OCI-LY1 (cell line): ENCODE data around the gene ANKRD10.

Experiments used
- H2AFZ ChIP-seq: fragments of 200-600 bp; sonication (generic), shearing (Covaris generic); 2 replicates; pipeline ENCODE4 v1.6.0; 2014; ENCODE audit warnings: antibody characterized with exemption, mild to moderate bottlenecking, low read length
- H3F3A ChIP-seq: fragments of 200-600 bp; sonication (generic), shearing (Covaris generic); 2 replicates; pipeline ENCODE4 v1.6.0; 2014; ENCODE audit warnings: mild to moderate bottlenecking, antibody characterized with exemption, low read length, moderate library complexity; ENCODE audit not compliant: insufficient read depth
- H3K27ac ChIP-seq: fragments of 200-600 bp; sonication (generic); 2 replicates; pipeline ENCODE4 v1.5.1; 2014; ENCODE audit warnings: low read length, mixed run types, mild to moderate bottlenecking, low read depth; ENCODE audit not compliant: poor library complexity, severe bottlenecking
- H3K27me3 ChIP-seq: fragments of 200-600 bp; sonication (generic); 2 replicates; pipeline ENCODE4 v1.6.0; 2014; ENCODE audit warnings: antibody characterized with exemption, mild to moderate bottlenecking, low read length, moderate library complexity; ENCODE audit not compliant: insufficient read depth
- H3K36me3 ChIP-seq: fragments of 200-600 bp; sonication (generic); 2 replicates; pipeline ENCODE4 v1.6.1; 2014; ENCODE audit warnings: mild to moderate bottlenecking, antibody characterized with exemption, low read length, moderate library complexity, mixed read lengths; ENCODE audit not compliant: insufficient read depth
- H3K4me1 ChIP-seq: fragments of 200-600 bp; sonication (generic); 2 replicates; pipeline ENCODE4 v1.5.1; 2014; ENCODE audit warnings: mild to moderate bottlenecking, low read length, moderate library complexity; ENCODE audit not compliant: insufficient read depth, severe bottlenecking
- H3K4me2 ChIP-seq: fragments of 200-600 bp; sonication (generic), shearing (Covaris generic); 2 replicates; pipeline ENCODE4 v1.6.1; 2014; ENCODE audit warnings: low read length
- H3K4me3 ChIP-seq: fragments of 200-600 bp; sonication (generic); 2 replicates; pipeline ENCODE4 v1.5.1; 2014; ENCODE audit warnings: low read length, low read depth, mild to moderate bottlenecking, mixed read lengths; ENCODE audit not compliant: poor library complexity, severe bottlenecking
- H3K79me2 ChIP-seq: fragments of 200-600 bp; shearing (Covaris generic); 2 replicates; pipeline ENCODE4 v1.6.1; 2016; ENCODE audit warnings: mixed run types, low read length, mixed read lengths; ENCODE audit not compliant: insufficient read depth
- H3K9ac ChIP-seq: fragments of 200-600 bp; sonication (generic), shearing (Covaris generic); 2 replicates; pipeline ENCODE4 v1.6.1; 2014; ENCODE audit warnings: mild to moderate bottlenecking, low read length, mixed read lengths
- H3K9me2 ChIP-seq: fragments of 200-600 bp; sonication (generic), shearing (Covaris generic); 2 replicates; pipeline ENCODE4 v1.6.1; 2014; ENCODE audit warnings: low read depth, mild to moderate bottlenecking, low read length, mixed read lengths
- H3K9me3 ChIP-seq: fragments of 200-600 bp; shearing (Covaris generic); 2 replicates; pipeline ENCODE4 v1.6.1; 2014; ENCODE audit warnings: low read length, mixed read lengths
- H4K20me1 ChIP-seq: fragments of 200-600 bp; sonication (generic), shearing (Covaris generic); 2 replicates; pipeline ENCODE4 v1.6.0; 2016; ENCODE audit warnings: mild to moderate bottlenecking, low read length; ENCODE audit not compliant: insufficient read depth
- EZH2 ChIP-seq: fragments of 200-600 bp; sonication (generic), shearing (Covaris generic); IDR thresholded peaks from 2 replicates; pipeline ENCODE4 v1.8.0; 2017; ENCODE audit warnings: borderline replicate concordance, mixed run types, mild to moderate bottlenecking, antibody characterized with exemption, low read length, moderate library complexity, mixed read lengths
- TF ChIP-seq, protein P1 (sequence below): fragments of 200-600 bp; sonication (generic), shearing (Covaris generic); IDR thresholded peaks from 2 replicates; pipeline ENCODE4 v1.5.1; 2017; ENCODE audit warnings: mild to moderate bottlenecking, antibody characterized with exemption, low read length, moderate library complexity, mixed read lengths

ANKRD10 gene

DNA sequence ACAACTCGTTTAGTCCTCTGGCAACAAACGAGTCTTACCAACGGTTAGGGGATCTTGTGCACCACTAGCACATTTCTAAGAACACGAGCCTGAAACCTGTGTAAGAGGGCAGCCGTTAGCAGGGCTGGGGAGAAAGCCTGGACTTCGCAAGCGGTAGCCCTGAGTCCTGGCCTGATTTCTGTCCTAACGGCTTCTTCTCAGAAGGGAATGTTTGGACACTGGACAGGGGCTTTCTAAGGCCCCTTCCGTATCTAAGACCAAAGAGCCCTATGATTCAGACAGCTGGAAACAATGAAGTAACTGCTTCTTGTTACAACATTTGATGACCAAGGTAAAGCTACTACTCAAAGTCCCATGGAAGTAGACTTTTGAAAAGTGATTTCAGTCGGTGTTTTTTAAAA lies 2.2 kb downstream of the ANKRD10 start:
- no peaks in the 10 kb centered on the region for H3K9me3 ChIP-seq
- H3K4me2 ChIP-seq: peak overlapping the region; percentile 78
- H4K20me1 ChIP-seq: no peaks in the 10 kb centered on the region; the same call in 1 of the 2 replicates
- H3K79me2 ChIP-seq: peaks cover 62% of the 10 kb centered on the region
- H3K4me1 ChIP-seq: peaks cover 27% of the 10 kb centered on the region
- no peak overlapping the region for H2AFZ ChIP-seq
- H3K4me3 ChIP-seq: peak overlapping the region; percentile 96
- H3K9me2 ChIP-seq: no peaks in the 10 kb centered on the region
- H3K27ac ChIP-seq: peak overlapping the region; percentile 84
- H3K27me3 ChIP-seq: no peaks in the 10 kb centered on the region
- peaks cover 43% of the 10 kb centered on the region for H3K36me3 ChIP-seq
- peak overlapping the region; percentile 98 for H3K9ac ChIP-seq
- TF ChIP-seq, protein P1, sequence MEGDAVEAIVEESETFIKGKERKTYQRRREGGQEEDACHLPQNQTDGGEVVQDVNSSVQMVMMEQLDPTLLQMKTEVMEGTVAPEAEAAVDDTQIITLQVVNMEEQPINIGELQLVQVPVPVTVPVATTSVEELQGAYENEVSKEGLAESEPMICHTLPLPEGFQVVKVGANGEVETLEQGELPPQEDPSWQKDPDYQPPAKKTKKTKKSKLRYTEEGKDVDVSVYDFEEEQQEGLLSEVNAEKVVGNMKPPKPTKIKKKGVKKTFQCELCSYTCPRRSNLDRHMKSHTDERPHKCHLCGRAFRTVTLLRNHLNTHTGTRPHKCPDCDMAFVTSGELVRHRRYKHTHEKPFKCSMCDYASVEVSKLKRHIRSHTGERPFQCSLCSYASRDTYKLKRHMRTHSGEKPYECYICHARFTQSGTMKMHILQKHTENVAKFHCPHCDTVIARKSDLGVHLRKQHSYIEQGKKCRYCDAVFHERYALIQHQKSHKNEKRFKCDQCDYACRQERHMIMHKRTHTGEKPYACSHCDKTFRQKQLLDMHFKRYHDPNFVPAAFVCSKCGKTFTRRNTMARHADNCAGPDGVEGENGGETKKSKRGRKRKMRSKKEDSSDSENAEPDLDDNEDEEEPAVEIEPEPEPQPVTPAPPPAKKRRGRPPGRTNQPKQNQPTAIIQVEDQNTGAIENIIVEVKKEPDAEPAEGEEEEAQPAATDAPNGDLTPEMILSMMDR: no peak
- no peaks in the 10 kb centered on the region for H3F3A ChIP-seq

DNA sequence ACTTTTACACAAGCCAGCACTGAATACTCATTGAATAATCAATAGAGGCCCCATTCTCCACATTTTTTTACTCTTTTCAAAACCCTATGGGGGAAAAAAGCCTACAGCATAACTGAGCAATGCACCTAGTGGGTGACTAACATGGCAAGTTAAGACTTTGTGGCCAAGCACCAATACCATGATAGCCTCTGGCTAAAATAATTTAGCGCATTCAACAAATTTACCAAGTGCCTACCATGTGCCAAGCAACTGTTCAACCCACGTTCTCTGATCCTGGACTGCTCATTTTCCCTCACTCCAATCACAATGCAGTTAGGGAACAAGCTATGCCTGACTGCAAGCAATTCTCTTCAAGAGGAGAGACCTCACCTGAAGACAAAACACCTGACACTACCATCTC lies 3.0 kb downstream of the ANKRD10 start:
- H3K9ac ChIP-seq: peak overlapping the region; percentile 98; the same call in 1 of the 2 replicates
- H3K4me3 ChIP-seq: peak overlapping the region; percentile 96

DNA sequence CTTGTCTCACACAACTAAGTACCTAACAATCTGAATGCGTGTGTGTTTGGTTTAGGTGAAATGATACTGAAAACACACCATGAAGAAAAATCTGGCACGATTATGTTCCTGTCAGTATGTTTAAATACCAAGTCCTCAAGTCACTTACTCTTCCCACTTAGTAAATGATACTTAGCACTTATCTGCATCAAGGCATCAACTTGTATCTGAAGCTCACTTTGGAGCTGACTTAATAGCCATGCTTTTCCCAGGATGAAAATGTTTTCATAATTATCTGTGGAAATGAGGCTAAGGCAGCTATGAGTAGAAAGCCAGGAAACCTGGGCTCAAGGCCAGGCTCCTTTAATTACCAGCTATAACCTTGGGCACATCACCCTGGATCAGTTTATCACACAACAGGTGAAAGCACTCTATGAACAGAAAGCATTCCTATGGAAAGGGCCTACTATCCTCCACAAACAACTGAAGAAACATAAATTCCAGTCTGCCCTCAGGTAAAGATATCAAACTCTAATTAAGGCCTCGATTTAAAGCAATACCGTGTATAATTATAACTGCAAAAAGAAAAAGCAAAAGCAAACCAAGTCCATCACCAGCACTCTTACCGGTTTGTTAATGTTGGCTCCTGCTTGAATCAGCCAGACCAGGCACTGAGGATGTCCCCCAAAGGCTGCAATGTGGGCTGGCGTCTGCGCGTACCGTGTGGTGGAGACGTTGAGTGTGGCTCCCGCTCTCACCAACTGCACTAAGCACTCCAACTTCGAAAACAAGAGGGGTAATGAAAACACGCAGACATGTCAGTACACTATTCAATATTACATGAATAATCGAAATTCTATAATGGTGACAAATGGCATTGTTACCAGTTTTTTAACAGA lies 4.6 kb downstream of the ANKRD10 start:
- H2AFZ ChIP-seq: no peak overlapping the region
- H3K36me3 ChIP-seq: peaks cover 65% of the 10 kb centered on the region
- H3K9ac ChIP-seq: no peak overlapping the region
- no peaks in the 10 kb centered on the region for H3K27me3 ChIP-seq
- H3K79me2 ChIP-seq: peaks cover 74% of the 10 kb centered on the region
- H3K4me1 ChIP-seq: peaks cover 17% of the 10 kb centered on the region
- H3F3A ChIP-seq: no peaks in the 10 kb centered on the region
- no peak overlapping the region for H3K4me3 ChIP-seq
- no peak overlapping the region for H3K4me2 ChIP-seq
- H4K20me1 ChIP-seq: no peaks in the 10 kb centered on the region; the same call in 1 of the 2 replicates
- no peaks in the 10 kb centered on the region for H3K9me2 ChIP-seq
- H3K9me3 ChIP-seq: no peaks in the 10 kb centered on the region
- no peak for TF ChIP-seq EZH2
- TF ChIP-seq, protein P1: no peak
- no peak overlapping the region for H3K27ac ChIP-seq

More for the DNA sequence above, 3.0 kb downstream of the ANKRD10 start:
- Histone ChIP-seq H3K9me3 (no peaks in the 10 kb centered on the region), H3K27me3 (no peaks in the 10 kb centered on the region), H3K79me2 (peaks cover 67% of the 10 kb centered on the region), H2AFZ (no peak overlapping the region), H4K20me1 (no peaks in the 10 kb centered on the region; the same call in 1 of the 2 replicates), H3K36me3 (peaks cover 49% of the 10 kb centered on the region), H3F3A (no peaks in the 10 kb centered on the region), H3K4me1 (peaks cover 27% of the 10 kb centered on the region), H3K4me2 (peak overlapping the region; percentile 78), H3K9me2 (no peaks in the 10 kb centered on the region), H3K27ac (no peak overlapping the region)
- TF ChIP-seq, protein P1: no peak
- no peak for TF ChIP-seq EZH2
